CD4-positive, CD25-positive, alpha-beta regulatory T cell (primary cell): Measurements from ENCODE around the gene EFNA3. TPM values are rescaled to one million over a fixed set of nuclear protein-coding genes. Genes with fewer than 3 reads are reported as not detected.

Experiments used
- ATAC-seq, 2 donors: fragments of 150-1000 bp; cut with Tn5 transposase; one replicate each; pipeline ENCODE4 v1.10.0; 2021; ENCODE audit warnings: low read depth in 2 of 2, moderate number of reproducible peaks in 2 of 2, moderate library complexity in 1 of 2
- DNase-seq, 3 donors: peaks; one replicate each; pipeline versions ENCODE4 v3.0.0 to v3.0.0-alpha.2; 2012 to 2022; ENCODE audit warnings: mixed read lengths in 1 of 3
- H3K27ac ChIP-seq: one replicate; pipeline ENCODE4 v1.7.0; 2013; ENCODE audit warnings: mild to moderate bottlenecking, low read length; ENCODE audit not compliant: insufficient read depth, poor library complexity, severe bottlenecking
- H3K27me3 ChIP-seq: one replicate; pipeline ENCODE4 v1.7.0; 2013; ENCODE audit warnings: low read length; ENCODE audit not compliant: control insufficient read depth, insufficient read depth
- H3K36me3 ChIP-seq: one replicate; pipeline ENCODE4 v1.7.0; 2013; ENCODE audit warnings: mild to moderate bottlenecking, low read length, moderate library complexity; ENCODE audit not compliant: control insufficient read depth, insufficient read depth
- H3K4me1 ChIP-seq: 2 replicates; pipeline ENCODE4 v1.7.0; 2013; ENCODE audit warnings: mild to moderate bottlenecking, low read length; ENCODE audit not compliant: insufficient read depth, control insufficient read depth, poor library complexity, severe bottlenecking
- H3K4me3 ChIP-seq: one replicate; pipeline ENCODE4 v1.7.0; 2013; ENCODE audit warnings: low read depth, mild to moderate bottlenecking, low read length, moderate library complexity
- H3K9me3 ChIP-seq, 2 experiments: 1 replicate in 1 of 2; 2 replicates in 1 of 2; pipeline ENCODE4 v1.7.0; 2013; ENCODE audit warnings: low read length in 2 of 2, mild to moderate bottlenecking in 1 of 2, moderate library complexity in 1 of 2; ENCODE audit not compliant: control insufficient read depth in 2 of 2
- H3K27ac Mint-ChIP-seq, 3 donors: one replicate each; pipeline ENCODE4 v1.8.0; 2020 to 2022; ENCODE audit warnings: mild to moderate bottlenecking in 3 of 3, mixed read lengths in 3 of 3, moderate library complexity in 2 of 3
- H3K27me3 Mint-ChIP-seq: one replicate; pipeline ENCODE4 v1.8.0; 2022; ENCODE audit warnings: mild to moderate bottlenecking, mixed read lengths
- H3K36me3 Mint-ChIP-seq: one replicate; pipeline ENCODE4 v1.8.0; 2020; ENCODE audit warnings: mixed read lengths
- H3K4me1 Mint-ChIP-seq, 4 donors: one replicate each; pipeline ENCODE4 v1.8.0; 2020 to 2022; ENCODE audit warnings: mixed read lengths in 4 of 4, mild to moderate bottlenecking in 1 of 4
- H3K4me3 Mint-ChIP-seq, 4 donors: one replicate each; pipeline ENCODE4 v1.8.0; 2020 to 2022; ENCODE audit warnings: mild to moderate bottlenecking in 4 of 4, mixed read lengths in 4 of 4, moderate library complexity in 3 of 4
- H3K9me3 Mint-ChIP-seq, 7 donors: one replicate each; pipeline ENCODE4 v1.8.0; 2020 to 2022; ENCODE audit warnings: mixed read lengths in 7 of 7, mild to moderate bottlenecking in 3 of 7, moderate library complexity in 2 of 7
- polyA plus RNA-seq, 4 donors: library from polyadenylated mRNA; unstranded; fragments of 300-500 nt; fragmentation: Illumina TruSeq; gene quantifications; one replicate each; pipeline ENCODE4 v1.2.3, GENCODE V29; 2021
- total RNA-seq: library from RNA; stranded (reverse); gene quantifications from one replicate; pipeline ENCODE4 v1.2.3, GENCODE V29; 2022

EFNA3 gene
- total and polyA plus RNA-seq, 5 donors from 2014 or later = 0.42 to 1.2 (median 0.63) TPM

DNA sequence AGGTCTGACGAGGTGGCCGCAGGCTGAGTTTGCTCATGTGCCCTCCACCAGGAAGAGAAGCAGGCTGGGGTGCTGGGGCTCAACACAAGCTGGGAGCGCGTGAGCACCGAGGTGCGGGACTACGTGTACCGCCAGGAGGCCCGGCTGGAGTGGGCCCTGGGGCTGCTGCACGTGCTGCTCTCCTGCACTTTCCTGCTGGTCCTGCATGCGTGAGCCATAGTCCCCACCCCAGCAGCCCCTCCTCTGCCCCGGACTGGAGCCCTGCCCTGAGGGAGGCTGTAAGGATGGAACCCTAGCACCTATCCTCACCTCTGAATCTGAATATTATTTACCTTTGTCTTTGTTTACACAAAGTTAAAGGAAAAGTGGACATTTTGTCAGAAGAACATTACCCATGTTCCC, 35.3 kb upstream of the EFNA3 start:
- Histone ChIP-seq H3K9me3 (no peaks in the 10 kb centered on the region), H3K4me1 (no peaks in the 10 kb centered on the region), H3K4me3 (no peak overlapping the region), H3K27me3 (no peaks in the 10 kb centered on the region), H3K27ac (no peak overlapping the region), H3K36me3 (no peaks in the 10 kb centered on the region)
- Mint-ChIP-seq H3K9me3 (no peaks in the 10 kb centered on the region), H3K4me1 (peaks cover 2 to 10% (median 4%) of the 10 kb centered on the region in 4 donors), H3K27me3 (no peaks in the 10 kb centered on the region), H3K36me3 (no peaks in the 10 kb centered on the region), H3K4me3 (no peak overlapping the region), H3K27ac (no peak overlapping the region)
- no peak for ATAC-seq
- no peak for DNase-seq

GRCh38 chr1:155043793-155044192, 34.8 kb upstream of the EFNA3 start:
- no peak overlapping the region for H3K4me3 Mint-ChIP-seq
- no peak overlapping the region for H3K4me3 ChIP-seq
- no peak overlapping the region for H3K27ac ChIP-seq
- no peaks in the 10 kb centered on the region for H3K9me3 ChIP-seq
- H3K4me1 ChIP-seq = no peaks in the 10 kb centered on the region
- DNase-seq (no peak), ATAC-seq (no peak)
- no peaks in the 10 kb centered on the region for H3K36me3 ChIP-seq
- H3K4me1 Mint-ChIP-seq = peaks cover 4 to 10% (median 5%) of the 10 kb centered on the region in 4 donors
- H3K27me3 Mint-ChIP-seq = no peaks in the 10 kb centered on the region
- no peaks in the 10 kb centered on the region for H3K9me3 Mint-ChIP-seq
- H3K36me3 Mint-ChIP-seq = no peaks in the 10 kb centered on the region
- no peaks in the 10 kb centered on the region for H3K27me3 ChIP-seq
- H3K27ac Mint-ChIP-seq = no peak overlapping the region

- DNase-seq = no peak
- no peaks in the 10 kb centered on the region for H3K36me3 Mint-ChIP-seq
- H3K9me3 Mint-ChIP-seq = no peaks in the 10 kb centered on the region
- no peak overlapping the region for H3K27ac Mint-ChIP-seq
- peak overlapping the region in 1 of 4 donors; percentile 54 for H3K4me3 Mint-ChIP-seq
- Histone ChIP-seq H3K4me3 (no peak overlapping the region), H3K4me1 (no peaks in the 10 kb centered on the region), H3K27me3 (no peaks in the 10 kb centered on the region), H3K27ac (no peak overlapping the region), H3K9me3 (no peaks in the 10 kb centered on the region), H3K36me3 (no peaks in the 10 kb centered on the region)
- H3K4me1 Mint-ChIP-seq = peaks cover 4 to 10% (median 5%) of the 10 kb centered on the region in 4 donors
- no peaks in the 10 kb centered on the region for H3K27me3 Mint-ChIP-seq
- no peak for ATAC-seq
These were observed 34.3 kb upstream of the EFNA3 start for GRCh38 chr1:155044365-155044764.

DNA sequence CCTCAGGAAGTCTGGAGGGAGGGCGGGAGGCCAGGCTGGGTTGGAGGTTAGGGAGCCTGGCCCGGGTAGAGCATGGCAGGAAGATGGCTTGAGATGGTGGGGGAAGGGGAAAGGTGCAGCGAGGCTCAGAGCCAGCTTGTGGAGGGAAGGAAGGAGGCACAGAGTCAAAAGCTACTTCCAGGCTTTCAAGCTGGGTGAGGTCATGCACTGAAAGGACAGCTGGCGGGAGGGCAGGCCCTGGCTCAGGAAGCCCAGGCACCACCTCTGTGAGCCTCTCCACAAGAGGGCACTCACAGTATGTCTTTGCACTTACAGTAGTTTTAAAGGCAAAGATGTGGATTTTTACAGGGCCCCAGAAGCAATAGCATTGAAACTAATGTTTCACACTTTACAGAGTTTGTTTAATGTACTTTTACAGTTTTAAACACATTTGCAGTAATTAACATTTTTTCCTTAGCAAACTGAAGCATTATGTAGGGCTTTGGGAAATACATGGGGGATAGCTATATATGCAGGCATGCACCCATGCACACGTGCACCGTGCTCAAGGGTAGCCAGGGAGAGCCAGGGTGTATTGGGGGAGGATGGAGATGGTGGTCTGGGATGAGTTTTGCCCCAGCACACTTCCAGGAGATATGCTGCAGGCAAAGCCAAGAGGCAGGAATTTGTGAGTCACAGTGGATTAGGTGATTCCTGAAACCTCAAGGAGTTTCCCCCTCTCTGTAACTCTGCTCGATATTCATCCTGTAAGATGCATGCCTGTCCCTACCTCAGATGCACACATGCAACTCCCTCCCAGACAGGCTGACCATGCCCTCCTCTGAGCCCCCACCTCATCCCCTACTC, 33.6 kb upstream of the EFNA3 start:
- Histone ChIP-seq H3K4me3 (no peak overlapping the region), H3K36me3 (no peaks in the 10 kb centered on the region), H3K9me3 (no peaks in the 10 kb centered on the region), H3K4me1 (no peaks in the 10 kb centered on the region), H3K27ac (no peak overlapping the region), H3K27me3 (no peaks in the 10 kb centered on the region)
- H3K9me3 Mint-ChIP-seq = no peaks in the 10 kb centered on the region
- H3K27me3 Mint-ChIP-seq = no peaks in the 10 kb centered on the region
- H3K4me1 Mint-ChIP-seq = peaks cover 4 to 10% (median 7%) of the 10 kb centered on the region in 4 donors
- H3K4me3 Mint-ChIP-seq = peak overlapping the region in 2 of 4 donors; percentile 3 to 54
- H3K36me3 Mint-ChIP-seq = no peaks in the 10 kb centered on the region
- no peak overlapping the region for H3K27ac Mint-ChIP-seq
- DNase-seq = peak; percentile 50 to 78 (median 70)
- peak; percentile 80 to 82 for ATAC-seq

DNA sequence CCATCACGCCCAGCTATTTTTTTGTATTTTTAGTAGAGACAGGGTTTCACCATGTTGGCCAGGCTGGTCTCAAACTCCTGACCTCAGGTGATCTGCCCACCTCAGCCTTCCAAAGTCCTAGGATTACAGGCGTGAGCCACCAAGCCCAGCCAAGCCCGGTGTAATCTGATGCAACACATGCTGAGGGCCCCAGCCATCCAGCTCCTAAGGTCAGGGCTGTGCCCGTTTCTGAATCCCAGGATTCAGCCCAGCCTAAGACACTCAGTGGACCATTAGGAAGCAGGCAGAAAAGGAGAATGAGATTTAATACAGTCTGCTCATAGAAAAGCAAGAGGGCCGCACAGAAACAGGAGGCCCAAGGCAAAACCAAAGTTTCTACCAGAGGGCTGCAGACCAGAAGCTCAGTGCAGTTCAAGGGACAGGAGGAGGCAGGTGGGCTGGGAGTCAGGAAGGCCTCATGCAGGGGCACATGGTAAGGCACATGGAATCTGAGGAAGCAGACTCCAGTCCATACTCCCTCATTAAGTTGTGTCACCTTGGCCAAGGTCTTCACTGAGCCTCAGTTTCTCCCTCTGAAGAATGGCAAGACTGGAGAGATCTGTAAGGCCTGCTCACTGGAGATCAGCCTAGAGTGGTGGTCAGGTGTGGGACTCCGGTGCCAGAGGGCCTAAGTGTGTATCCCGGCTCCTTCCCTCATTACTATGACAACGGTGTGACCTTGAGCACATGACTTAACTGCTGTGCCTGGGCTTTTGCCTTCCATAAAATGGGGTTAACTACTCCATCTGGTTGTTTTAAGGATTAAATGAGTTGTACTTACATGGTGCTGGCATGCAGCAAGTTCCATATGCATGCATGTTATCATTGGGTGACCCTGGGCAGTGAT, 29.9 kb upstream of the EFNA3 start:
- Histone ChIP-seq H3K27me3 (no peaks in the 10 kb centered on the region), H3K9me3 (no peaks in the 10 kb centered on the region), H3K36me3 (no peaks in the 10 kb centered on the region), H3K4me3 (no peak overlapping the region), H3K27ac (no peak overlapping the region), H3K4me1 (peaks cover 25% of the 10 kb centered on the region)
- Mint-ChIP-seq H3K4me3 (peak overlapping the region in 3 of 4 donors; percentile 38 to 86 (median 84)), H3K27me3 (no peaks in the 10 kb centered on the region), H3K36me3 (no peaks in the 10 kb centered on the region), H3K27ac (peak overlapping the region in 1 of 3 donors; percentile 64), H3K4me1 (peaks cover 4 to 29% (median 21%) of the 10 kb centered on the region in 4 donors), H3K9me3 (no peaks in the 10 kb centered on the region)
- DNase-seq (no peak), ATAC-seq (no peak)

GRCh38 chr1:155049651-155050559, 28.7 kb upstream of the EFNA3 start:
- peaks cover 25% of the 10 kb centered on the region for H3K4me1 ChIP-seq

More at GRCh38 chr1:155049651-155050559, 28.7 kb upstream of the EFNA3 start:
- H3K4me3 Mint-ChIP-seq = peak overlapping the region; percentile 84 to 93 (median 88)
- peak overlapping the region in 2 of 3 donors; percentile 64 to 85 for H3K27ac Mint-ChIP-seq
- no peaks in the 10 kb centered on the region for H3K36me3 Mint-ChIP-seq
- peak overlapping the region; percentile 72 for H3K27ac ChIP-seq
- H3K4me3 ChIP-seq = peak overlapping the region; percentile 51
- H3K4me1 Mint-ChIP-seq = peaks cover 3 to 28% (median 19%) of the 10 kb centered on the region in 4 donors
- H3K9me3 Mint-ChIP-seq = no peaks in the 10 kb centered on the region
- ATAC-seq (no peak), DNase-seq (no peak)
- no peaks in the 10 kb centered on the region for H3K36me3 ChIP-seq
- no peaks in the 10 kb centered on the region for H3K27me3 ChIP-seq
- H3K9me3 ChIP-seq = no peaks in the 10 kb centered on the region
- no peaks in the 10 kb centered on the region for H3K27me3 Mint-ChIP-seq
